ENCODE results near the gene PRELID2.

The PRELID2 gene

GRCh38 chr5:145792840-145793239 lies 42.3 kb downstream of the PRELID2 start:
- no peak for DNase-seq

DNA sequence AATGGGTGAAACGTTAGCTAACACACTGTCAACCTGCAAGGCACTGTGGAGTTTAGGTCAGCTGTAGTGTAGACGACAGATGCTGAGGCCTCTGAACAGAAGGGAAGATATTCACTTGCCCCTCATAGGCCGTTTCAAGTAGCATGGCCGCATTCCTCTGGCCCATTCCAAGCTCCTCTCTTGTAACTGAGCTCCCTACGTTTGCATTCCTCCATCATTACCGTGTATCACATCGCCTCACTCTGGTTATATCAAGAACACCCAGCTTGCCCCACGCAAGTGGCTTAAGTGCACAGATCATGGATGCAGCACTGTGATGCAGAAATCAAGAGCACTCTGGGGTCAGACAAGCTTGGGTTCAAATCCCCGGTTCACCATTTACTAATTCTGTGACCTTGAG lies 43.3 kb downstream of the PRELID2 start:
- no peak for DNase-seq

- DNase-seq: no peak
These were observed 47.1 kb downstream of the PRELID2 start for GRCh38 chr5:145787996-145788395.

GRCh38 chr5:145787507-145787906 lies 47.6 kb downstream of the PRELID2 start:
- DNase-seq: no peak

- DNase-seq: no peak
These were observed 48.1 kb downstream of the PRELID2 start for GRCh38 chr5:145787001-145787400.

- DNase-seq: no peak
These were observed 54.2 kb downstream of the PRELID2 start for GRCh38 chr5:145780982-145781381.

DNA sequence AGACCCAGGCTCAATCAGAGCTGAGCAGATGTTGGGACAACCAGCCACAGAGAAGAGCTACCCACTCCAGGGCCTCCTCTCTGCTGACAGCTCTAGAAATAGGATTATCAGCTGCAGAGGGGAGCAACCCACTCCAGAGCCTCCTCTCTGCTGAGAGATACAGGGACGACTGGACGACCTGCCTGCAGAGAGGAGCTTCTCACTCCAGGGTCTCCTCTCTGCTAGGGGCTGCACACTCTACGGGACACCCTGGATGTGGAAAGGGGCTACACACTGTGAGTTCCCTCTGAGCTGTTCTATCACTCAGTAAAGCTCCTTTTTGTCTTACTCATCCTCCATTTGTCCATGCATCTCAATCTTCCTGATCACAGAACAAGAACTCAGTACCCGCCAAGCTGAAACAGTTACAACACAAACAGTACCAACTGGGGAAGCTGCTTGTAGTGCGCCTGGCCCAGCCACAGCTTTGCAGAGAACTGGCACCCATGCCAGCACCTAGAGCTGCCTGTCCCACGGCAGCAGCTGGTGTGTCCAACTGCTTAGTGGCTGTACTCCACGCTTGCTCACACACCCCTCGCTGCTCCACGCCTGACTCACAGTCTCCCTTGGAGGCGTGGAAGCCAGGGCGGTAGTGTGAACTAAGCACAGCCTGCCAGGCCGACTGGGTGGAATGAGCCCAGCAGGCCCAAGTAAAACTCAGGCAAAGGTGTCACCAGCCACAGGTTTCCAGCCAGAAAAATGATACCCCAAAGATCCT lies 56.8 kb downstream of the PRELID2 start:
- DNase-seq: no peak

DNA sequence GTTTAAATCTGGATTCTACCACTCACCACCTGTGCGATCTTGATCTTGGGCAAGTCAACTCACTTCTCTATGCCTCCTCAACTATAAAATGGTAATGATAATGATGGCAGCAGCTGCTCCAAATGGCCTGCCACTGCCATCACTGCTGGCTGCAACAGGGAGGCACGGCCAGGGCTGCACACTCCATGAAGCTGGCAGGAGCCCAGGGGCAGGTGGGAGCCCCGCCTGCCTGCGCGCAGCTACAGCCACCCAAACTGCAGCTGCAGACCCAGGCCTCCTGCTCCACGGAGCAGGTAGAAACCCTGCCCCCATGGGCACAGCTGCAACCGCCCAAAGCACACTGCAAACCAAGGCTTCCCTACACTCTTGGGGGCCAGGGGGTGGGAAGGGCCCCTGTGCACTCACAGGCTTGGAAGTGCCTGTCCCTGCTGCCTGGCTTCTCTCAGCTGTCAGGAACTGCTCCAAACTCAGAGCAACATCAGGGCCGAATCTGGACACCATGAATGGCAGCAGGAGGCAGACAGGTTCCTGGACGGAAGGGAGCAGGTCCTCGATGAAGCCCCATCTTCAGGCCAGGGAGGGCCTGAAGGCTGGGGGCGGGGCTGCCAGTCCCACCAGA lies 57.6 kb downstream of the PRELID2 start:
- no peak for DNase-seq

DNA sequence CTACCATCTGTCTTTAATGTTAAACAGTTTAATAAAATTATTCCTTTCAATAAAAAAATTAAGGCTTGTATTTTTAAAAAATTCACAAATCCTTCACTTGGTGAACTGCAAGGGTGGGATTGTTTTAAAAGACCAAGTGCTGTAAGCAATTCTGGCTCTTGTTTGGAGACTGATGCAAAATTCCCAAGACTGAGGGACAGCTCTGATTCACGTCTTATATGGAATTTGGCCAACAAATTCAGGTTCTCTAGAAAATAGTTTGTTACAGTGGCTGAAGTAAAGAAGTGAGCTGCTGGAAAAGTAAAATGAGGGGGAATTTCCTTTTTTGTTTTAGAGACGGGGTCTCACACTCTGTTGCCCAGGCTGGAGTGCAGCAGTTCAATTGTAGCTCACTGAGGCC lies 58.3 kb downstream of the PRELID2 start:
- no peak for DNase-seq

DNA sequence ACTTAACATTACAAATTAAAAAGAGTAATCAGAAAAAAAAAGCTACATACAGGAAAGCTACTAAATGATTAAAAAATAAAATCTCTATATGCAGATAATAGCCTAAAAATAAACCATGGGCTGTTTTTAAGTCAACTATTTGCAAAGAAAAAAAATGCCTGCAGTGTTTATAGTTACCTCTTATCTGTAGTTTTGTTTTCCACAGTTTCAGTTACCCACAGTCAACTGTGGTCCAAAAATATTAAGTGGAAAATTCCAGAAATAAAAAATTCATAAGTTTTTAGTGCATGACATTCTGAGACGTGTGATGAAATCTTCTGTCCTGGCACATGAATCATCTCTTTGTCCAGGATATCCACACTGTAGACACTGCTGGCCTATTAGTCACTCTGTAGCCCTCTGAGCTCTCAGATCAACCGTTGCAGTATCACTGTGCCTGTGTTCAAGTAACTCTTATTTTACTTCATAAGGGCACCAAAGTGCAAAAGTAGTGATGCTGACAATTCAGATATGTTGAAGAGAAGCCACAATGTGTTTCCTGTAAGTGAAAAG lies 59.2 kb downstream of the PRELID2 start:
- DNase-seq: no peak

DNA sequence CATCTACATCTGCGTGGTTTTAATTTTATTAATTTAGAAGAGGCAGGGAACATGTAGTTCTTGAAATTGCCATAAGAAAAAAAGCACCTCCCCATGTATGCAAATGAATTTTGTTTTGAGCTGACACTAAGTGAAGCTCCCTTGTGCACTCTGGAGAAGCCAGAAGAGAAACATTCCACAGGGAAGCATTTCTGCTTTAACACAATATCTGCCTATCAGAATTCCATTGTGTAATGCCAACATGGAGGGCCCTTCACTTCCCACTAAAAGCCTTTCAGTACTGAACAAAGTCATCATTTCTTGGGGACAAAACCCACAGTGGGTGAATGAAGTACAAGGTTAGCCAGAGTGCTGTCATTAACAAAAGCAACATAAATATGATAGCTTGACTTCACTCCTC lies 59.7 kb downstream of the PRELID2 start:
- no peak for DNase-seq

GRCh38 chr5:145774442-145774841 lies 60.7 kb downstream of the PRELID2 start:
- DNase-seq: no peak

DNA sequence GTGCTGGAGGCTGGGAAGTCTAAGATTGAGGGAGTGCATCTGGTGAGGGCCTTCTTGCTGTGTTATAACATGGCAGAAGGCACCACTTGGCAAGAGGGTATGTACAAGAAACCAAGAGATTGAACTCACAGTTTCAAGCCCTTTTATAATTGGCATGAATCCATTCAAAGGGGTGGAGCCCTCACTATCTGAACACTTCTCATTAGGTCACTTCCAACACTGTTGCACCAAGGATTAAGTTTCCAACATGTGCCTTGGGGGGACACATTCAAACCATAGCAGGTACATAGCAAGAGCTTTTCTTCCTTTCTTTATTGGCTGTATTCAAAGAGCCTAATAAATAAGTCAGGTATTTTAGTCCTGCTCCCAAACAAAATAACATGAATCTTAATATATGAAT lies 62.7 kb downstream of the PRELID2 start:
- DNase-seq: no peak

DNA sequence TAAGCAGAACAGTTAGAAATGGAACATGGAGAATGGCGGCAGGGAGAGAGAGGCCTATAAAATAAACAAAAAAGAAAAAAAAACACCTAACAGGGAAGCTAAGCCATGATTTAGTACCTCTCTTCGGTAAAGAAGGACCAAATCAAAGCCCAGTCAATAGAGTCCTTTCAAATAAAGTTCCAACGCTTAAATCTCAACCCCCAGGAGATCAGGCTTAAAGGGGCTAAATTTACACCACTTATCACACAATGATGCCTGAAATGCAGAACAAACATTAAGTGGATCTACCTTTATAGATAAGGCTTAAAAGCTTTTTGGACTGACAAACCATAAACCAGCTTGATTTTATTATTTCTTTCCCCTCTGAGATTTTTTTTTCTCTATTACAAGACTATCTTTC lies 66.3 kb downstream of the PRELID2 start:
- DNase-seq: no peak

GRCh38 chr5:145764325-145764724 lies 70.8 kb downstream of the PRELID2 start:
- no peak for DNase-seq

GRCh38 chr5:145762833-145763232 lies 72.3 kb downstream of the PRELID2 start:
- no peak for DNase-seq

DNA sequence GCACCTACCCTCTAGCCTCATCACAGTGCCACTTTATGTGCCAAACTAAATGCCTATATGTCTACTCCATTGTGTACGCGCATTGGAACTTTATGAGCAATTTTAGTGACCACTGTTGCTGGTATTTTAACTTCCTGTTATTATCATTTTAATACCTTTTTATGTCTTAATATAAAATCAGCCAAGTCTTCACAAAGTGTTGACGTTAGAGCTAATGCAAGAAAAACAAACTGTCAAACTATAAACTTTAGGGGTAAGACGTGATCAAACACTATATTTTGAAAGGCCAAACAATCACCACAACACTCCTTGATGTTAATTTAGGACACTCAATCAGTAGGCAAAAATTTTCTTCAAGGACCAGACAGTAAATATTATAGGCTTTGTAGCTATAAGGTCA lies 73.9 kb downstream of the PRELID2 start:
- no peak for DNase-seq

GRCh38 chr5:145760660-145761059 lies 74.5 kb downstream of the PRELID2 start:
- no peak for DNase-seq

DNA sequence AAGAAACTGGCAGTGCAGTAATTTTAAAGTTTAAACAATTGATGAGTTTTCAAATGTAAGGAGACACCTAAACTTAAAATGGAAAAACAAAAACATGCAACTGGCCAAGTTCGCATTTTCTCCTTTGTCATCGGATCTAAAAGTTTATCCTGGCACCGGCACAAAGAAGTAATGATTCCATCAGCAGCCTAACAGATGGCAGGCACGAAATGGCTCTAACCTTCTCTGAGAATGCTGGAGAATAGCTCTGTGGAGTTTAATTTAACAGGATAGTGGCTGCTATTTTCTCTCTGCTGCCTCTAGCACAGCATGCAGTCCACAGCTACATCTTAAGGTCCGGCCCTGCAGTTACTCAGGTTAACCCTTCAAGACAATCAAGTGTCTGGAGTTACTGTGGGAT lies 82.2 kb downstream of the PRELID2 start:
- no peak for DNase-seq

GRCh38 chr5:145752534-145752933 lies 82.6 kb downstream of the PRELID2 start:
- DNase-seq: no peak

- no peak for DNase-seq
These were observed 84.9 kb downstream of the PRELID2 start for GRCh38 chr5:145750199-145750598.

DNA sequence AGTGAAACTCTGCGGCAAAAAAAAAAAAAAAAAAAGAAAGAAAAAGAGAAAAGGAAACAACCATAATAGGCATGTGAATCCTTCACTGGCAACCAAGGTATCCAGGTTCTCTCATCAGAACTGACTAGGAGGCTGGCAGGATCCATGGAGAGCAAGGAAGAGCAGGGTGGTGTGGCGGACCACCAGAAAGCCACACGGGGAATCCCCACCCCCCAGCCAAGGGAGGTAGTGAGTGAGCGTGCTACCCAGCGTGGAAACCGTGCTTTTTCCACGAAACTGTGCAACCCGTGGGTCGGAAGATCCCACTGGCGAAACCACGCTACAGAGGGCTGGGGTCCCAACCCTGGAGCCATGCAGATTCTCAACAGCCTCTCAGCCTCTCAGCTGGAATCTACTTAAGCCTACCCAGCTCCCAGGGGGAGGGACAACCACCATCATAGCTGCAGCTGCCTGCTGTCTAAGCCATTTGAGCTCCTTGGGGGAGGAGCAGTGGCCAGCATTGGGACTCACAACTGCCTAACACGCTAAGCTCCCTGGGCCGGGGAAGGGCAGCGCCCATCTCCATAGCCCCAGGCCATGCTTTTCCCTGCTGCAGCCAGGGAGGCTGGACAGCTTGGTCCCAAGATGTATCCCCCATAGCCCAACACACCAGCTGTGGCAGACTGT lies 91.6 kb downstream of the PRELID2 start:
- no peak for DNase-seq

GRCh38 chr5:145739843-145740242 lies 95.3 kb downstream of the PRELID2 start:
- no peak for DNase-seq

DNA sequence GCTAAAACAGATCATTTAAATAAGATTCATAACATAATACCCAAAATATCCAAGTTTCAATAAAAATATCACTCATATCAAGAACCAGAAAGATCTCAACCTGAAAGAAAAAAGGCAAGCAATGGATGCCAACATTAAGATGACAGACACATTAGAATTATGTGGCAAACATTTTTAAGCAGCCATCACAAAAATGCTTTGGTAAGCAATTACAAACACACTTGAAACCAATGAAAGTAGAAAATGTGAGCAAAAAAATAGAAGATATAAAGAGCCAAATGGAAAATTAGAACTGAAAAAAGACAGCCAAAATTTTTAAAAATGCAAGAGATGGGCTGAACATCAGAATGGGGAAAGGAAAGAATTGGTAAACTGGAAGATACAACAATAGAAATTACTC lies 96.9 kb downstream of the PRELID2 start:
- DNase-seq: no peak

Data from activated CD4-positive, alpha-beta T cell treated with anti-CD3 and anti-CD28 coated beads for 4 hours (primary cell).